Measurements from ENCODE around the gene DAPK3.

The DAPK3 gene

DNA sequence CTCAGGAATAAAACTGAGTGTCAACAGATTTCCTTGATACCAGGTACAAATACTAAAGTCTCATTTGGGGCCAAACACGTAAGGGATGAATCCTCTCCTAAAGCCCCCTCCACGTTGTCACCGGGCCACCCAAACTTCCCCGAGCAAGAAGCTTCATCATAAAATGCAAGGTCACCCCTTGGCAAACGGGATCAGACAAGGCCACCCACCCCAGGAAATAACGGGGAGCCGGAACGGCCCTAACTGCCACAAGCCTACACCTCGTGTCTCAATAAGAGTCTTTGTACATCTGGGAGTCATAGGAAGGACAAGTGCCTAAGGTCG is 13.6 kb upstream of the DAPK3 start:
- DNase-seq (ENCODE audit: low read depth), result no peak
- in situ Hi-C loops (cut with HindIII; ENCODE audit: low sequenced_read_pairs), result loop anchor here (25.0 kb wide), 1 partner anchor 228 kb away; no protein-coding TSS in a partner anchor
- TF ChIP-seq, protein P1, sequence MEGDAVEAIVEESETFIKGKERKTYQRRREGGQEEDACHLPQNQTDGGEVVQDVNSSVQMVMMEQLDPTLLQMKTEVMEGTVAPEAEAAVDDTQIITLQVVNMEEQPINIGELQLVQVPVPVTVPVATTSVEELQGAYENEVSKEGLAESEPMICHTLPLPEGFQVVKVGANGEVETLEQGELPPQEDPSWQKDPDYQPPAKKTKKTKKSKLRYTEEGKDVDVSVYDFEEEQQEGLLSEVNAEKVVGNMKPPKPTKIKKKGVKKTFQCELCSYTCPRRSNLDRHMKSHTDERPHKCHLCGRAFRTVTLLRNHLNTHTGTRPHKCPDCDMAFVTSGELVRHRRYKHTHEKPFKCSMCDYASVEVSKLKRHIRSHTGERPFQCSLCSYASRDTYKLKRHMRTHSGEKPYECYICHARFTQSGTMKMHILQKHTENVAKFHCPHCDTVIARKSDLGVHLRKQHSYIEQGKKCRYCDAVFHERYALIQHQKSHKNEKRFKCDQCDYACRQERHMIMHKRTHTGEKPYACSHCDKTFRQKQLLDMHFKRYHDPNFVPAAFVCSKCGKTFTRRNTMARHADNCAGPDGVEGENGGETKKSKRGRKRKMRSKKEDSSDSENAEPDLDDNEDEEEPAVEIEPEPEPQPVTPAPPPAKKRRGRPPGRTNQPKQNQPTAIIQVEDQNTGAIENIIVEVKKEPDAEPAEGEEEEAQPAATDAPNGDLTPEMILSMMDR (IDR thresholded peaks at IDR 0.05; ENCODE audit: low read depth, low read length, missing control alignments), result no peak

DNA sequence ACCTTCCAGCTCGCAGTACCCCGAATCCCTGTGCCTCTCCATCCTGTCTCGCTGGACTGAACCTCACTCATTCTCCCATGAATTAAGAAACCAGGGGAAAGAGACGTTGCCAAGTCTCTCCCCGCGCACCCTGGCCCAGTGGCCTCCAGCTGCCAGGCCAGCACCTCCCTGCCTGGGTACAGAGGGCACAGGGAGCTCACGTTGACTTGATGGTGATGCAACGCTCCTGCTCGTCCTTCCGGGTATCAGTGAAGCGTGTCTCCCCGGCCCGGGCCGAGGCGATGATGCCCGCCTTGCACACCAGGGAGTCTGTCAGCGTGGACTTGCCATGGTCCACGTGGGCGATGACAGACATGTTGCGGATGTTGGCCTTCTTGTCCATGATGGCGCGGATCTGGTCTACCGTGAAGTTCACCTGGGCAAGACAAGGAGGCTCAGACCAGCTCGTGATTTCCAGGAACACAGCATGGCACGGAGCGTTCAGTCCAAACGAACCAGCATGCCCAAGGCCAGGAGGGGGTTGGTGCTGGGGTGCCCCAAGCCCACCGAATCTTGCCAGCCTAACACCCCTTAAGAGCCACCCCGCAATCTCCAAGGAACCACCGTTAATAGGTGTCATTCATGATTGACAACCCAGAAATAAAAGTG is 13.2 kb upstream of the DAPK3 start:
- H3K4me3 ChIP-seq (ENCODE audit: low read depth, low read length), result peak overlapping the region; percentile 92
- in situ Hi-C loops (cut with HindIII; ENCODE audit: low sequenced_read_pairs), result loop anchor here (25.0 kb wide), 1 partner anchor 228 kb away; no protein-coding TSS in a partner anchor
- TF ChIP-seq, protein P1 (IDR thresholded peaks at IDR 0.05; ENCODE audit: low read depth, low read length, missing control alignments), result no peak
- no peak for DNase-seq (ENCODE audit: low read depth)

More for the DNA sequence above, 13.6 kb upstream of the DAPK3 start:
- H3K4me3 ChIP-seq (ENCODE audit: low read depth, low read length), result peak overlapping the region; percentile 92

DNA sequence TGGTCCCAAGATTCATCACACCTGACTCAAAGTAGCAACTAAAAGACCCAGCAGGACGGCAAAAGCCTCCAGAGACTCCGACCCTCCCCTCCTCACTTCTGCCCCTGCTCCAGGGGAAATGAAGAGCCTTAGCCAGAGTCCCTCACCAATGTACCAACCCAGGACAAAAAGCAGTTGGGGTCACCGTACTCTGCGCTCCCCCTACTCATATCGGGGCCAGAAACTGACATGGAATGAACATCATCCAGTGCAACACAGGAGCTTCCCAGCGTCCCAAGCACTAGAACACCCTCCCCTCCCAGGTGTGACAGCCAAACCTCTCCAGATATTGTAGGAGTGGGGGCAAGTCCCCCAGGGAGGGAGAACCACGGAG is 12.6 kb upstream of the DAPK3 start:
- DNase-seq (ENCODE audit: low read depth), result no peak
- TF ChIP-seq, protein P1 (IDR thresholded peaks at IDR 0.05; ENCODE audit: low read depth, low read length, missing control alignments), result no peak
- H3K4me3 ChIP-seq (ENCODE audit: low read depth, low read length), result peak overlapping the region; percentile 92
- in situ Hi-C loops (cut with HindIII; ENCODE audit: low sequenced_read_pairs), result loop anchor here (25.0 kb wide), 1 partner anchor 229 kb away; no protein-coding TSS in a partner anchor

DNA sequence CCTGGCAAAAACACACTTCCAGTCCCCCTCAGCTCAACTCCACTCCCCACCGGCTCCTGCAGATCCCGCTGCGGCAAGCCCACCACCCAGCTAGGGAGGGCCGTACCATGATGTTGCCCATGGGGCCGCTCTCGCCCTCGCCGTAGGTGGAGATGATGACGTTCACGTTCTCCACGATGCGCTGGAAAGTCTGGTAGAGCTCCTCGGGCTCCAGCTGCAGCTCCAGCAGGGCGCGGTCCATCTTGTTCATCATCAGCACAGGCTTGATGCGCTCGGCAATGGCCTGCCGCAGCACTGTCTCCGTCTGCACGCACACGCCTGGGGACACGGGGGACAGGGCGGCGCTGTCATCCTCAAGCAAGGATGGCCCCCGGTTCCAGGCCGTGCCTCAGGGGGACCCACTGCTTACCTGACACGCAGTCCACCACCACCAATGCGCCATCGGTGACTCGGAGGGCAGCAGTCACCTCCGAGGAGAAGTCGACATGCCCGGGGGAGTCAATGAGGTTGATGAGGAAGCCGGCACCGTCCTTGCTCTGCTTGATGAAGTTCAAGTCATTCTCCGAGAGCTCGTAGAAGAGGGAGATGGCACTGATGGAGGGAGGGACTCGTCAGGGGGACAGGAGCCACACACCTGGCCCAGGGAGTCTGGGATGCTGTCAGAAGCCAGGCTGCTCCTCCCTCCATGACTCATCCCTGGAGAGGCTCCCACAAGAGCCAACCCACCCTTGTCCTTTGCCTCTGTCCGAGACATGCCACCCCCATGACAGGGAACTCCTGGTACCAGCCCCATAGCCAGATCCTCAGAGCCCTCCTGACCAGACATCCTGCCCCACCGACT is 12.0 kb upstream of the DAPK3 start:
- no peak for DNase-seq (ENCODE audit: low read depth)
- in situ Hi-C loops (cut with HindIII; ENCODE audit: low sequenced_read_pairs), result loop anchor here (25.0 kb wide), 1 partner anchor 229 kb away; no protein-coding TSS in a partner anchor
- H3K4me3 ChIP-seq (ENCODE audit: low read depth, low read length), result peak overlapping the region; percentile 92

DNA sequence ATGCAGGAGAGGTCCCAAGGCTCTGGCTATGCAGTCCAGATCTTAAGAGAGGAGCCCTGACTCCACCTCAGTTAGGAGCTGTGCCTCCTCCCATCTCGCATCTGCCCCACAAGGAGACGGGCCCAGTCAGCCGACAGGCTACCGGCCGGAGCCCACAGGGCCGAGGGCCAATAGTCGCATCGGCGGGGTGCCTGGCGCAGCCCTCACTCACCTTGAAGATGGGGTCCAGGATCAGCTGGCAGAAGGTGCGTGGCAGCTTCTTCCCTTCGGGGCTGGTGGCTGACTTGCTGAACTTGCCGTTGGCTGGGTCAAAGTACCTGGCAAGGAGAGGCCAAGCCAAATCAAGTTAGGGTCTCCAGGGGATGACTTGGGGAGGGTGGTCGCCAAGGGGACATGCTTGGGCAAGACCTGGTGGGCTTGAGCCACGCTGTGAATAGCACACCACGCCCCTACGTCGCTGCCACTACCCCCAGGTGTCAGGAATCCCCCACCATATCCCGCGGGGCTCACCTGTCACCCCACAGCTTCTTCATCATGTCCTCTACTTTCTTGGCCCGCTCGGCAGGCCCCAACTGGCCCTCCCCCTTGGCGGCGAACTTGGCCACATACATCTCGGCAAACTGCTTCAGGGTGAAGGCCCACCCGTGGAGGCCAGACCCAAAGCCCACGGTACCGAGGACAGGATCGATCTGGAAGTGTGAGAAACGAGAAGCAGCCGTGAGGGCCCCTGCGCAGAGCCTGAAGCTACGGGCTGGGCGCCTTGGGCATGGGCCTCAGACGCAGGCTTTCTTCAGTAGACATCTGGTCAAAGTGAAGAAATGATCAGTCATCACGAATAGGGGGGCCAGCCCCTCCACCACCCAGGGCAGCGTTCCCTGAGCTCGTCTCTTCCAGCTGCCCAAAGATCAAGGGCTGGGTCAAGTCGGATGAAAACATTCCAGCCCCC is 11.1 kb upstream of the DAPK3 start:
- no peak overlapping the region for H3K4me3 ChIP-seq (ENCODE audit: low read depth, low read length)
- in situ Hi-C loops (cut with HindIII; ENCODE audit: low sequenced_read_pairs), result loop anchor here (25.0 kb wide), 1 partner anchor 230 kb away; no protein-coding TSS in a partner anchor
- no peak for DNase-seq (ENCODE audit: low read depth)
- TF ChIP-seq, protein P1 (IDR thresholded peaks at IDR 0.05; ENCODE audit: low read depth, low read length, missing control alignments), result no peak

More for the DNA sequence above, 12.0 kb upstream of the DAPK3 start:
- TF ChIP-seq, protein P1 (IDR thresholded peaks at IDR 0.05; ENCODE audit: low read depth, low read length, missing control alignments), result no peak

DNA sequence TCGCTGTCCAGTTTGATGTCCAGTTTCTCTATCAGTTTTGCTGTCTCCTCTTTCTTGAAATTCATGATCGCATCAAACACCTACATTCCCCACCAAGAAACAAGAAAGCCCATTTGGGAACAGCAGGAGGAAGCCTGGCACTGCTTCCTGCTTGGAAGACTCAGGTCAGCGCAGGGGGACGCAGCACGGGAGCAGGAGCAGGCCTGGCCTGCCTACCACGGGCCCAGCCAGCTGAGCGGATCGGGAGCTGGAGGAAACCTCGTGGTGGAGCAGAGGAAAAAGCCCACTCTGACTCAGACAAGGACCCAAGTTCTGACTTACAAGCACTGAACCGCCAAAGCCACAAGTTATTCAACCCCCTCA is 10.5 kb upstream of the DAPK3 start:
- no peak for DNase-seq (ENCODE audit: low read depth)
- in situ Hi-C loops (cut with HindIII; ENCODE audit: low sequenced_read_pairs), result loop anchor here (25.0 kb wide), 1 partner anchor 231 kb away; no protein-coding TSS in a partner anchor
- no peak overlapping the region for H3K4me3 ChIP-seq (ENCODE audit: low read depth, low read length)
- TF ChIP-seq, protein P1 (IDR thresholded peaks at IDR 0.05; ENCODE audit: low read depth, low read length, missing control alignments), result no peak
